Stimulated activated CD4-positive, alpha-beta T cell treated with anti-CD3 and anti-CD28 coated beads, TNF-alpha, amount 100 ng/mL, for 4 hours (primary cell): ENCODE measurements around the gene RUFY3.
"Not testable (repeated sequence)": the region's sequence is repeated elsewhere in the genome, so short reads cannot be mapped to it uniquely, and the experiment has no call there.

Source experiments
- DNase-seq, 3 experiments: peaks; one replicate each; pipeline ENCODE4 v3.0.0-alpha.2; 2020; ENCODE audit warnings: low read depth in 3 of 3

Gene RUFY3

GRCh38 chr4:70706044-70706461, 15.7 kb upstream of the RUFY3 start:
- DNase-seq, result no peak

- DNase-seq, result no peak
Measured at GRCh38 chr4:70706516-70706915, 15.2 kb upstream of the RUFY3 start.

- no peak for DNase-seq
Measured at GRCh38 chr4:70709611-70710205, 12.1 kb upstream of the RUFY3 start.

GRCh38 chr4:70711599-70711998, 10.2 kb upstream of the RUFY3 start:
- no peak for DNase-seq

- no peak for DNase-seq
Measured at GRCh38 chr4:70712150-70712549, 9.6 kb upstream of the RUFY3 start.

- DNase-seq, result no peak
Measured at GRCh38 chr4:70712604-70713452, 8.9 kb upstream of the RUFY3 start.

- no peak for DNase-seq
Measured at GRCh38 chr4:70713453-70714078, 8.2 kb upstream of the RUFY3 start.

- no peak for DNase-seq
Measured at GRCh38 chr4:70714079-70714887, 7.5 kb upstream of the RUFY3 start.

- no peak for DNase-seq
Measured at GRCh38 chr4:70715097-70715496, 6.7 kb upstream of the RUFY3 start.

GRCh38 chr4:70718811-70719604, 2.8 kb upstream of the RUFY3 start:
- DNase-seq, result no peak

- peak in 2 of 3 experiments; percentile 21 to 37 for DNase-seq
Measured at GRCh38 chr4:70722199-70722791, 531 bp downstream of the RUFY3 start.

GRCh38 chr4:70724463-70724862, 2.7 kb downstream of the RUFY3 start:
- no peak for DNase-seq

- DNase-seq, result no peak
Measured at GRCh38 chr4:70725633-70726032, 3.9 kb downstream of the RUFY3 start.

- DNase-seq, result not testable (repeated sequence)
Measured at GRCh38 chr4:70726515-70726914, 4.8 kb downstream of the RUFY3 start.

- DNase-seq, result no peak
Measured at GRCh38 chr4:70728091-70728490, 6.3 kb downstream of the RUFY3 start.

GRCh38 chr4:70732878-70733277, 11.1 kb downstream of the RUFY3 start:
- not testable (repeated sequence) for DNase-seq

GRCh38 chr4:70734168-70734954, 12.6 kb downstream of the RUFY3 start:
- DNase-seq, result no peak

GRCh38 chr4:70734971-70735370, 13.2 kb downstream of the RUFY3 start:
- no peak for DNase-seq

GRCh38 chr4:70735915-70736314, 14.2 kb downstream of the RUFY3 start:
- DNase-seq, result peak in 1 of 3 experiments; percentile 13

- DNase-seq, result no peak
Measured at GRCh38 chr4:70737006-70737405, 15.2 kb downstream of the RUFY3 start.
